ENCODE data around the gene SMC5. TPM values are rescaled to one million over a fixed set of nuclear protein-coding genes. Genes with fewer than 3 reads are reported as not detected.

Gene SMC5
- total RNA-seq, 8 experiments from 2014 or later = 15.5 to 36.9 (median 23.4) TPM

GRCh38 chr9:70278305-70278704, 19.5 kb downstream of the SMC5 start:
- no peak for ATAC-seq (replicated peaks in 6 of 8)
- H3K4me3 ChIP-seq = no peak overlapping the region
- in situ Hi-C loops (cut with MboI; ENCODE audit: low pct_unique_long_range_greater_than_20kb in 2 of 9, low sequenced_read_pairs in 9 of 9, unreplicated experiment in 9 of 9) = no loop called here
- 56 to 100% (median 97%) methylated on average over 1 to 2 of the region's 2 CpGs; no CpG with 5 or more reads in 1 of the 10 experiments for WGBS, 10 experiments
- H3K27ac ChIP-seq = no peak overlapping the region
- no peaks in the 10 kb centered on the region for H3K4me1 ChIP-seq (replicated peaks in 1 of 2)

- ATAC-seq (replicated peaks in 6 of 8) = no peak
- in situ Hi-C loops (cut with MboI; ENCODE audit: low pct_unique_long_range_greater_than_20kb in 2 of 9, low sequenced_read_pairs in 9 of 9, unreplicated experiment in 9 of 9) = no loop called here
- H3K4me3 ChIP-seq = no peak overlapping the region
- no peak overlapping the region for H3K27ac ChIP-seq
- no peaks in the 10 kb centered on the region for H3K4me1 ChIP-seq (replicated peaks in 1 of 2)
- 63 to 100% (median 100%) methylated on average over 1 of the region's 1 CpG; no CpG with 5 or more reads in 2 of the 10 experiments for WGBS, 10 experiments
These were observed 25.1 kb downstream of the SMC5 start for GRCh38 chr9:70283848-70284247.

GRCh38 chr9:70285246-70285645, 26.5 kb downstream of the SMC5 start:
- ATAC-seq (replicated peaks in 6 of 8) = peak in 2 of 8 experiments; percentile 30 to 40
- H3K27ac ChIP-seq = no peak overlapping the region
- in situ Hi-C loops (cut with MboI; ENCODE audit: low pct_unique_long_range_greater_than_20kb in 2 of 9, low sequenced_read_pairs in 9 of 9, unreplicated experiment in 9 of 9) = no loop called here
- no peak overlapping the region for H3K4me3 ChIP-seq
- WGBS, 10 experiments = 41 to 100% (median 85%) methylated on average over 2 to 3 of the region's 3 CpGs; no CpG with 5 or more reads in 2 of the 10 experiments
- no peaks in the 10 kb centered on the region for H3K4me1 ChIP-seq (replicated peaks in 1 of 2)

- no peak for ATAC-seq (replicated peaks in 6 of 8)
- in situ Hi-C loops (cut with MboI; ENCODE audit: low pct_unique_long_range_greater_than_20kb in 2 of 9, low sequenced_read_pairs in 9 of 9, unreplicated experiment in 9 of 9) = no loop called here
- no peak overlapping the region for H3K4me3 ChIP-seq
- H3K27ac ChIP-seq = no peak overlapping the region
- WGBS, 10 experiments = 39 to 100% (median 89%) methylated on average over 1 to 4 of the region's 4 CpGs
- H3K4me1 ChIP-seq (replicated peaks in 1 of 2) = no peaks in the 10 kb centered on the region
These were observed 27.3 kb downstream of the SMC5 start for GRCh38 chr9:70285981-70286598.

- no peak overlapping the region for H3K4me3 ChIP-seq
- no peaks in the 10 kb centered on the region for H3K4me1 ChIP-seq (replicated peaks in 1 of 2)
- in situ Hi-C loops (cut with MboI; ENCODE audit: low pct_unique_long_range_greater_than_20kb in 2 of 9, low sequenced_read_pairs in 9 of 9, unreplicated experiment in 9 of 9) = no loop called here
- ATAC-seq (replicated peaks in 6 of 8) = no peak
- WGBS, 10 experiments = 72 to 100% (median 96%) methylated on average over 2 to 3 of the region's 3 CpGs; no CpG with 5 or more reads in 2 of the 10 experiments
- H3K27ac ChIP-seq = no peak overlapping the region
These were observed 31.8 kb downstream of the SMC5 start for GRCh38 chr9:70290626-70291025.

GRCh38 chr9:70291446-70291845, 32.7 kb downstream of the SMC5 start:
- in situ Hi-C loops (cut with MboI; ENCODE audit: low pct_unique_long_range_greater_than_20kb in 2 of 9, low sequenced_read_pairs in 9 of 9, unreplicated experiment in 9 of 9) = no loop called here
- no peaks in the 10 kb centered on the region for H3K4me1 ChIP-seq (replicated peaks in 1 of 2)
- 80 to 100% (median 100%) methylated on average over 1 of the region's 1 CpG; no CpG with 5 or more reads in 3 of the 10 experiments for WGBS, 10 experiments
- H3K4me3 ChIP-seq = no peak overlapping the region
- ATAC-seq (replicated peaks in 6 of 8) = no peak
- no peak overlapping the region for H3K27ac ChIP-seq

- in situ Hi-C loops (cut with MboI; ENCODE audit: low pct_unique_long_range_greater_than_20kb in 2 of 9, low sequenced_read_pairs in 9 of 9, unreplicated experiment in 9 of 9) = no loop called here
- Histone ChIP-seq H3K4me1 (replicated peaks in 1 of 2) (no peaks in the 10 kb centered on the region), H3K27ac (no peak overlapping the region), H3K4me3 (no peak overlapping the region)
- no peak for ATAC-seq (replicated peaks in 6 of 8)
- 80 to 100% (median 97%) methylated on average over 1 of the region's 1 CpG; no CpG with 5 or more reads in 2 of the 10 experiments for WGBS, 10 experiments
These were observed 33.5 kb downstream of the SMC5 start for GRCh38 chr9:70292253-70292652.

GRCh38 chr9:70293214-70293613, 34.4 kb downstream of the SMC5 start:
- no peak for ATAC-seq (replicated peaks in 6 of 8)
- 20 to 100% (median 87%) methylated on average over 1 of the region's 1 CpG for WGBS, 10 experiments
- H3K4me1 ChIP-seq (replicated peaks in 1 of 2) = no peaks in the 10 kb centered on the region
- in situ Hi-C loops (cut with MboI; ENCODE audit: low pct_unique_long_range_greater_than_20kb in 2 of 9, low sequenced_read_pairs in 9 of 9, unreplicated experiment in 9 of 9) = no loop called here
- no peak overlapping the region for H3K4me3 ChIP-seq
- H3K27ac ChIP-seq = no peak overlapping the region

- in situ Hi-C loops (cut with MboI; ENCODE audit: low pct_unique_long_range_greater_than_20kb in 2 of 9, low sequenced_read_pairs in 9 of 9, unreplicated experiment in 9 of 9) = no loop called here
- no peak for ATAC-seq (replicated peaks in 6 of 8)
These were observed 38.4 kb downstream of the SMC5 start for GRCh38 chr9:70297141-70297540.

GRCh38 chr9:70298245-70298771, 39.5 kb downstream of the SMC5 start:
- in situ Hi-C loops (cut with MboI; ENCODE audit: low pct_unique_long_range_greater_than_20kb in 2 of 9, low sequenced_read_pairs in 9 of 9, unreplicated experiment in 9 of 9) = no loop called here
- Histone ChIP-seq H3K27ac (no peak overlapping the region), H3K4me1 (replicated peaks in 1 of 2) (no peaks in the 10 kb centered on the region), H3K4me3 (no peak overlapping the region)
- WGBS, 10 experiments = 20 to 100% (median 100%) methylated on average over 1 of the region's 1 CpG; no CpG with 5 or more reads in 1 of the 10 experiments
- ATAC-seq (replicated peaks in 6 of 8) = no peak

More at GRCh38 chr9:70297141-70297540, 38.4 kb downstream of the SMC5 start:
- Histone ChIP-seq H3K4me3 (no peak overlapping the region), H3K27ac (no peak overlapping the region), H3K4me1 (replicated peaks in 1 of 2) (no peaks in the 10 kb centered on the region)
- 90 to 100% (median 100%) methylated on average over 1 of the region's 1 CpG; no CpG with 5 or more reads in 4 of the 10 experiments for WGBS, 10 experiments

GRCh38 chr9:70303268-70303667, 44.5 kb downstream of the SMC5 start:
- WGBS, 10 experiments = 39 to 100% (median 92%) methylated on average over 2 to 5 of the region's 5 CpGs
- H3K27ac ChIP-seq = no peak overlapping the region
- ATAC-seq (replicated peaks in 6 of 8) = no peak
- H3K4me3 ChIP-seq = no peak overlapping the region
- in situ Hi-C loops (cut with MboI; ENCODE audit: low pct_unique_long_range_greater_than_20kb in 2 of 9, low sequenced_read_pairs in 9 of 9, unreplicated experiment in 9 of 9) = no loop called here
- no peaks in the 10 kb centered on the region for H3K4me1 ChIP-seq (replicated peaks in 1 of 2)

- no peak for ATAC-seq (replicated peaks in 6 of 8)
- Histone ChIP-seq H3K27ac (no peak overlapping the region), H3K4me1 (replicated peaks in 1 of 2) (no peaks in the 10 kb centered on the region), H3K4me3 (no peak overlapping the region)
- in situ Hi-C loops (cut with MboI; ENCODE audit: low pct_unique_long_range_greater_than_20kb in 2 of 9, low sequenced_read_pairs in 9 of 9, unreplicated experiment in 9 of 9) = no loop called here
These were observed 46.0 kb downstream of the SMC5 start for GRCh38 chr9:70304810-70305209.

- no peak overlapping the region for H3K27ac ChIP-seq
- WGBS, 10 experiments = 25 to 100% (median 83%) methylated on average over 1 to 3 of the region's 3 CpGs
- no peak overlapping the region for H3K4me3 ChIP-seq
- H3K4me1 ChIP-seq (replicated peaks in 1 of 2) = no peaks in the 10 kb centered on the region
- no peak for ATAC-seq (replicated peaks in 6 of 8)
- in situ Hi-C loops (cut with MboI; ENCODE audit: low pct_unique_long_range_greater_than_20kb in 2 of 9, low sequenced_read_pairs in 9 of 9, unreplicated experiment in 9 of 9) = no loop called here
These were observed 56.6 kb downstream of the SMC5 start for GRCh38 chr9:70315389-70315788.

GRCh38 chr9:70318002-70318401, 59.2 kb downstream of the SMC5 start:
- H3K4me3 ChIP-seq = no peak overlapping the region
- in situ Hi-C loops (cut with MboI; ENCODE audit: low pct_unique_long_range_greater_than_20kb in 2 of 9, low sequenced_read_pairs in 9 of 9, unreplicated experiment in 9 of 9) = no loop called here
- WGBS, 10 experiments = 80 to 100% (median 94%) methylated on average over 1 to 5 of the region's 6 CpGs; no CpG with 5 or more reads in 1 of the 10 experiments
- H3K4me1 ChIP-seq (replicated peaks in 1 of 2) = no peaks in the 10 kb centered on the region
- ATAC-seq (replicated peaks in 6 of 8) = no peak
- no peak overlapping the region for H3K27ac ChIP-seq
